H1 (cell line): ENCODE measurements around the gene PARD3.

Source experiments
- GABPA ChIP-seq: IDR thresholded peaks from 2 replicates; pipeline ENCODE4 v1.6.1; 2011; ENCODE audit warnings: mild to moderate bottlenecking, low read length, moderate library complexity, borderline replicate concordance; ENCODE audit not compliant: insufficient read depth
- GTF2F1 ChIP-seq: IDR thresholded peaks from 2 replicates; pipeline ENCODE4 v1.6.1; 2012; ENCODE audit warnings: low read depth, low read length, improper control_type of control experiment, borderline replicate concordance
- POLR2A ChIP-seq, 2 experiments: IDR thresholded peaks; 1 replicate in 1 of 2; 2 replicates in 1 of 2; pipeline ENCODE4 v1.6.1; 2011; ENCODE audit warnings: low read depth in 2 of 2, low read length in 2 of 2, mild to moderate bottlenecking in 2 of 2; ENCODE audit errors: control extremely low read depth in 1 of 2
- POLR2AphosphoS5 ChIP-seq: IDR thresholded peaks from 2 replicates; pipeline ENCODE4 v1.6.1; 2011; ENCODE audit warnings: low read depth, low read length
- RAD21 ChIP-seq, 2 experiments: IDR thresholded peaks in 1 of 2; conservative IDR thresholded peaks in 1 of 2; 2 replicates each; pipeline ENCODE4 v1.6.1; 2011; ENCODE audit warnings: low read depth in 2 of 2, low read length in 2 of 2, improper control_type of control experiment in 1 of 2, inconsistent platforms in 1 of 2, mild to moderate bottlenecking in 1 of 2, moderate library complexity in 1 of 2
- SIN3A ChIP-seq, 2 experiments: IDR thresholded peaks in 1 of 2; conservative IDR thresholded peaks in 1 of 2; 2 replicates each; pipeline ENCODE4 v1.6.1; 2011 to 2012; ENCODE audit warnings: low read length in 2 of 2, improper control_type of control experiment in 1 of 2, low read depth in 1 of 2, mild to moderate bottlenecking in 1 of 2
- SIRT6 ChIP-seq: IDR thresholded peaks from one replicate; pipeline ENCODE4 v1.7.1; 2012; ENCODE audit warnings: low read length, inconsistent platforms
- SP1 ChIP-seq: IDR thresholded peaks from 2 replicates; pipeline ENCODE4 v1.6.1; 2011; ENCODE audit warnings: low read depth, low read length
- SUZ12 ChIP-seq: fragments of 200-600 bp; sonication (generic); IDR thresholded peaks from 2 replicates; pipeline ENCODE4 v1.6.1; 2012; ENCODE audit warnings: mild to moderate bottlenecking, inconsistent platforms, low read length, moderate library complexity, mixed read lengths
- TAF1 ChIP-seq: IDR thresholded peaks from 2 replicates; pipeline ENCODE4 v1.6.1; 2011; ENCODE audit warnings: mild to moderate bottlenecking, low read depth, low read length
- ZNF274 ChIP-seq: IDR thresholded peaks from 2 replicates; pipeline ENCODE4 v1.7.0; 2012; ENCODE audit warnings: low read length, borderline replicate concordance; ENCODE audit errors: extremely low read depth
- TF ChIP-seq, protein P1 (sequence below), 3 experiments: IDR thresholded peaks; 1 replicate in 2 of 3; 2 replicates in 1 of 3; pipeline versions ENCODE4 v1.5.1 to v1.6.1; 2011; ENCODE audit warnings: low read length in 3 of 3, mild to moderate bottlenecking in 3 of 3, inconsistent platforms in 2 of 3, low read depth in 1 of 3, moderate library complexity in 1 of 3; ENCODE audit not compliant: insufficient read depth in 1 of 3; ENCODE audit errors: control extremely low read depth in 1 of 3
- TF ChIP-seq, protein P2 (sequence below): IDR thresholded peaks from 2 replicates; pipeline ENCODE4 v1.6.1; 2012; ENCODE audit warnings: low read length, inconsistent platforms

DNA sequence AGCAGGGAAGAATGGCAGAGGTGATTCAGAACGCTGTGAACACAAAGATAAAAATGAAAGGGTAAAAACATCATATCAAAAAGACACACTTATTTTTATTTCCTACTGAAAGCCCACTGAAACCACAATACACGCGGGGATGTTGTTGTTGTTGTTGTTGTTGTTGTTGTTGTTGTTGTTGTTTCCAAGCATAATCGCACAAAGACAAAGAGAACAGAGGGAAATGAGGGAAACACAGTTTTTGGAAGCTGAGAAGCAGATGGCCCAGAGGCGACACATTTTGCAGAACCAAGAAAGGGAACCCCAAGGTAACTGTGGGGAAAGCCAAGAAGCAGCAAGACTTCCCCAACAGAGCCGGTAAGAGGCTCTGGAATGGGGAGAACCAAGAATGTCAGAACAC is 113.9 kb downstream of the PARD3 start:
- no peak for TF ChIP-seq POLR2A (IDR thresholded peaks at IDR 0.05; ENCODE audit: control extremely low read depth in 1 of 2, low read depth in 2 of 2, low read length in 2 of 2)
- no peak for TF ChIP-seq POLR2AphosphoS5
- TF ChIP-seq GABPA: no peak
- TF ChIP-seq RAD21 (IDR thresholded peaks at IDR 0.05 in 1 of 2, conservative IDR thresholded peaks at IDR 0.05 in 1 of 2; ENCODE audit: low read depth in 2 of 2, low read length in 2 of 2): no peak
- TF ChIP-seq, protein P1, sequence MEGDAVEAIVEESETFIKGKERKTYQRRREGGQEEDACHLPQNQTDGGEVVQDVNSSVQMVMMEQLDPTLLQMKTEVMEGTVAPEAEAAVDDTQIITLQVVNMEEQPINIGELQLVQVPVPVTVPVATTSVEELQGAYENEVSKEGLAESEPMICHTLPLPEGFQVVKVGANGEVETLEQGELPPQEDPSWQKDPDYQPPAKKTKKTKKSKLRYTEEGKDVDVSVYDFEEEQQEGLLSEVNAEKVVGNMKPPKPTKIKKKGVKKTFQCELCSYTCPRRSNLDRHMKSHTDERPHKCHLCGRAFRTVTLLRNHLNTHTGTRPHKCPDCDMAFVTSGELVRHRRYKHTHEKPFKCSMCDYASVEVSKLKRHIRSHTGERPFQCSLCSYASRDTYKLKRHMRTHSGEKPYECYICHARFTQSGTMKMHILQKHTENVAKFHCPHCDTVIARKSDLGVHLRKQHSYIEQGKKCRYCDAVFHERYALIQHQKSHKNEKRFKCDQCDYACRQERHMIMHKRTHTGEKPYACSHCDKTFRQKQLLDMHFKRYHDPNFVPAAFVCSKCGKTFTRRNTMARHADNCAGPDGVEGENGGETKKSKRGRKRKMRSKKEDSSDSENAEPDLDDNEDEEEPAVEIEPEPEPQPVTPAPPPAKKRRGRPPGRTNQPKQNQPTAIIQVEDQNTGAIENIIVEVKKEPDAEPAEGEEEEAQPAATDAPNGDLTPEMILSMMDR (IDR thresholded peaks at IDR 0.05; ENCODE audit: control extremely low read depth in 1 of 3, insufficient read depth in 1 of 3, low read depth in 1 of 3, low read length in 3 of 3): no peak
- TF ChIP-seq SP1: no peak
- no peak for TF ChIP-seq ZNF274
- no peak for TF ChIP-seq SUZ12
- TF ChIP-seq SIRT6: no peak
- TF ChIP-seq, protein P2, sequence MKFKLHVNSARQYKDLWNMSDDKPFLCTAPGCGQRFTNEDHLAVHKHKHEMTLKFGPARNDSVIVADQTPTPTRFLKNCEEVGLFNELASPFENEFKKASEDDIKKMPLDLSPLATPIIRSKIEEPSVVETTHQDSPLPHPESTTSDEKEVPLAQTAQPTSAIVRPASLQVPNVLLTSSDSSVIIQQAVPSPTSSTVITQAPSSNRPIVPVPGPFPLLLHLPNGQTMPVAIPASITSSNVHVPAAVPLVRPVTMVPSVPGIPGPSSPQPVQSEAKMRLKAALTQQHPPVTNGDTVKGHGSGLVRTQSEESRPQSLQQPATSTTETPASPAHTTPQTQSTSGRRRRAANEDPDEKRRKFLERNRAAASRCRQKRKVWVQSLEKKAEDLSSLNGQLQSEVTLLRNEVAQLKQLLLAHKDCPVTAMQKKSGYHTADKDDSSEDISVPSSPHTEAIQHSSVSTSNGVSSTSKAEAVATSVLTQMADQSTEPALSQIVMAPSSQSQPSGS: no peak
- TF ChIP-seq SIN3A (conservative IDR thresholded peaks at IDR 0.05 in 1 of 2, IDR thresholded peaks at IDR 0.05 in 1 of 2; ENCODE audit: low read depth in 1 of 2, low read length in 2 of 2): no peak
- no peak for TF ChIP-seq TAF1
- no peak for TF ChIP-seq GTF2F1
